H9 (cell line): ENCODE data around the gene ELOVL4. TPM values are rescaled to one million over a fixed set of nuclear protein-coding genes. Genes with fewer than 3 reads are reported as not detected.

Experiments
- DNase-seq: peaks from one replicate; pipeline ENCODE4 v3.0.0-alpha.2; 2017
- H2AFZ ChIP-seq: one replicate; pipeline ENCODE4 v1.6.1; 2013; ENCODE audit warnings: mild to moderate bottlenecking, low read length, control low read depth, moderate library complexity
- H2AK5ac ChIP-seq: 2 replicates; pipeline ENCODE4 v1.6.1; 2013; ENCODE audit warnings: low read length, control low read depth, mixed read lengths; ENCODE audit not compliant: insufficient read length
- H2BK120ac ChIP-seq: one replicate; pipeline ENCODE4 v1.6.1; 2013; ENCODE audit warnings: low read depth, mild to moderate bottlenecking, low read length, control low read depth, inconsistent platforms; ENCODE audit not compliant: poor library complexity, severe bottlenecking
- H2BK12ac ChIP-seq: 2 replicates; pipeline ENCODE4 v1.6.1; 2013; ENCODE audit warnings: low read length, control low read depth, mixed read lengths, low read depth; ENCODE audit not compliant: insufficient read length
- H2BK15ac ChIP-seq: 2 replicates; pipeline ENCODE4 v1.6.1; 2013; ENCODE audit warnings: low read depth, low read length, control low read depth
- H2BK20ac ChIP-seq: one replicate; pipeline ENCODE4 v1.6.1; 2013; ENCODE audit warnings: low read depth, mild to moderate bottlenecking, low read length, control low read depth, inconsistent platforms; ENCODE audit not compliant: poor library complexity, severe bottlenecking
- H2BK5ac ChIP-seq: 2 replicates; pipeline ENCODE4 v1.6.1; 2013; ENCODE audit warnings: low read length, control low read depth, mixed read lengths; ENCODE audit not compliant: insufficient read length
- H3K14ac ChIP-seq: 2 replicates; pipeline ENCODE4 v1.6.1; 2013; ENCODE audit warnings: low read length, control low read depth; ENCODE audit not compliant: insufficient read depth
- H3K18ac ChIP-seq: 2 replicates; pipeline ENCODE4 v1.6.1; 2013; ENCODE audit warnings: low read depth, mild to moderate bottlenecking, mixed read lengths, low read length, control low read depth; ENCODE audit not compliant: insufficient read length
- H3K23ac ChIP-seq: 2 replicates; pipeline ENCODE4 v1.6.1; 2013; ENCODE audit warnings: low read length, control low read depth, mixed read lengths, low read depth; ENCODE audit not compliant: insufficient read length
- H3K23me2 ChIP-seq: 2 replicates; pipeline ENCODE4 v1.6.1; 2013; ENCODE audit warnings: low read depth, mild to moderate bottlenecking, mixed read lengths, low read length, control low read depth; ENCODE audit not compliant: insufficient read length, poor library complexity, severe bottlenecking
- H3K27ac ChIP-seq: 2 replicates; pipeline ENCODE4 v1.5.1; 2013; ENCODE audit warnings: low read length, control low read depth, mixed read lengths, low read depth; ENCODE audit not compliant: insufficient read length
- H3K27me3 ChIP-seq: 2 replicates; pipeline ENCODE4 v1.6.1; 2013; ENCODE audit warnings: low read length, control low read depth, inconsistent platforms; ENCODE audit not compliant: insufficient read depth
- H3K4ac ChIP-seq: 2 replicates; pipeline ENCODE4 v1.6.1; 2013; ENCODE audit warnings: low read depth, mild to moderate bottlenecking, control low read depth, inconsistent platforms, low read length, moderate library complexity
- H3K4me1 ChIP-seq: 2 replicates; pipeline ENCODE4 v1.6.1; 2013; ENCODE audit warnings: low read length, control low read depth, inconsistent platforms; ENCODE audit not compliant: insufficient read depth
- H3K4me2 ChIP-seq: 2 replicates; pipeline ENCODE4 v1.6.1; 2013; ENCODE audit warnings: low read length, control low read depth, mixed read lengths; ENCODE audit not compliant: insufficient read length, insufficient read depth
- H3K56ac ChIP-seq: 2 replicates; pipeline ENCODE4 v1.6.1; 2013; ENCODE audit warnings: low read depth, mild to moderate bottlenecking, mixed read lengths, low read length, control low read depth; ENCODE audit not compliant: insufficient read length
- H3K79me1 ChIP-seq: 2 replicates; pipeline ENCODE4 v1.6.1; 2013; ENCODE audit warnings: low read depth, mild to moderate bottlenecking, moderate library complexity, low read length, control low read depth, inconsistent platforms; ENCODE audit not compliant: insufficient read depth, poor library complexity, severe bottlenecking
- H3K79me2 ChIP-seq: 2 replicates; pipeline ENCODE4 v1.6.1; 2013; ENCODE audit warnings: low read length, control low read depth, inconsistent platforms; ENCODE audit not compliant: insufficient read depth
- H3K9ac ChIP-seq: 2 replicates; pipeline ENCODE4 v1.6.1; 2013; ENCODE audit warnings: low read length, control low read depth, mixed read lengths; ENCODE audit not compliant: insufficient read length; ENCODE audit errors: extremely low read depth
- H3K9me3 ChIP-seq: one replicate; pipeline ENCODE4 v1.6.1; 2013; ENCODE audit warnings: low read depth, low read length, inconsistent platforms; ENCODE audit not compliant: control insufficient read depth
- H3T11ph ChIP-seq: one replicate; pipeline ENCODE4 v1.6.1; 2013; ENCODE audit warnings: mild to moderate bottlenecking, low read length, control low read depth, inconsistent platforms
- H4K20me1 ChIP-seq: one replicate; pipeline ENCODE4 v1.6.1; 2013; ENCODE audit not compliant: control insufficient read depth, insufficient read length, insufficient read depth
- H4K5ac ChIP-seq: 2 replicates; pipeline ENCODE4 v1.6.1; 2013; ENCODE audit warnings: low read depth, mild to moderate bottlenecking, mixed read lengths, low read length, control low read depth; ENCODE audit not compliant: insufficient read length
- H4K8ac ChIP-seq: replicated peaks from 2 replicates; pipeline ENCODE4 v1.6.1; 2013; ENCODE audit warnings: low read length, control low read depth, mixed read lengths, low read depth; ENCODE audit not compliant: insufficient read length
- H4K91ac ChIP-seq: 2 replicates; pipeline ENCODE4 v1.6.1; 2013; ENCODE audit warnings: low read depth, mild to moderate bottlenecking, moderate library complexity, mixed read lengths, low read length, control low read depth; ENCODE audit not compliant: insufficient read length
- H3K27ac Mint-ChIP-seq, 3 experiments: 2 replicates in 2 of 3; 3 replicates in 1 of 3; pipeline ENCODE4 v1.8.0; 2020 to 2021; ENCODE audit warnings: mixed read lengths in 3 of 3, mild to moderate bottlenecking in 1 of 3, moderate library complexity in 1 of 3
- H3K27me3 Mint-ChIP-seq: 2 replicates; pipeline ENCODE4 v1.8.0; 2021; ENCODE audit warnings: low read depth, mild to moderate bottlenecking, moderate library complexity, mixed read lengths
- H3K36me3 Mint-ChIP-seq, 3 experiments: 2 replicates in 2 of 3; 3 replicates in 1 of 3; pipeline ENCODE4 v1.8.0; 2020 to 2021; ENCODE audit warnings: low read depth in 3 of 3, mixed read lengths in 3 of 3; ENCODE audit not compliant: insufficient read depth in 1 of 3
- H3K4me1 Mint-ChIP-seq, 2 experiments: 2 replicates each; pipeline ENCODE4 v1.8.0; 2020; ENCODE audit warnings: mixed read lengths in 2 of 2
- H3K4me3 Mint-ChIP-seq, 2 experiments: 2 replicates in 1 of 2; 3 replicates in 1 of 2; pipeline ENCODE4 v1.8.0; 2020 to 2021; ENCODE audit warnings: mild to moderate bottlenecking in 2 of 2, mixed read lengths in 2 of 2, moderate library complexity in 1 of 2
- H3K9me3 Mint-ChIP-seq, 2 experiments: 2 replicates in 1 of 2; 3 replicates in 1 of 2; pipeline ENCODE4 v1.8.0; 2020; ENCODE audit warnings: mild to moderate bottlenecking in 2 of 2, mixed read lengths in 2 of 2, moderate library complexity in 1 of 2
- WGBS: extraction: QIAGEN DNeasy Blood & Tissue Kit; methylation state at CpG from one replicate; pipeline ENCODE4 v1.1.7; 2013; ENCODE audit warnings: missing lambda C conversion rate, low lambda C conversion rate, mixed read lengths; ENCODE audit not compliant: insufficient read length; ENCODE audit errors: extremely low coverage; 5-methylcytosine and 5-hydroxymethylcytosine counted together
- total RNA-seq: library from RNA; stranded (reverse); gene quantifications from 2 replicates; pipeline ENCODE4 v1.2.1, GENCODE V29; 2021
- TF ChIP-seq, protein P1 (sequence below): fragments of 200-600 bp; sonication (generic); conservative IDR thresholded peaks from 3 replicates; pipeline ENCODE4 v1.8.0; 2021; ENCODE audit warnings: antibody characterized with exemption, mild to moderate bottlenecking

ELOVL4 gene
- total RNA-seq, 1 experiment from 2014 or later: 10.1 TPM

GRCh38 chr6:79872986-79873385 lies 74.4 kb downstream of the ELOVL4 start:
- no peaks in the 10 kb centered on the region for H3K79me1 ChIP-seq
- H3K27me3 ChIP-seq: no peaks in the 10 kb centered on the region
- H3K4me3 Mint-ChIP-seq: no peak overlapping the region
- no peak overlapping the region for H3K14ac ChIP-seq
- no peak overlapping the region for H3T11ph ChIP-seq
- no peak for DNase-seq
- no peak overlapping the region for H3K27ac ChIP-seq
- no peaks in the 10 kb centered on the region for H4K20me1 ChIP-seq
- H2BK120ac ChIP-seq: no peak overlapping the region
- H2BK20ac ChIP-seq: no peak overlapping the region
- H4K91ac ChIP-seq: no peak overlapping the region
- no peak overlapping the region for H2BK5ac ChIP-seq
- peaks cover 4% of the 10 kb centered on the region for H3K27me3 Mint-ChIP-seq
- H3K4me1 ChIP-seq: no peaks in the 10 kb centered on the region
- no peak overlapping the region for H3K56ac ChIP-seq
- H3K27ac Mint-ChIP-seq: no peak overlapping the region
- no peak overlapping the region for H3K23ac ChIP-seq
- no peak overlapping the region for H4K8ac ChIP-seq
- no peak overlapping the region for H2BK15ac ChIP-seq
- no CpG with 5 or more reads among the region's 2 CpGs for WGBS
- no peak overlapping the region for H2AFZ ChIP-seq
- H3K9me3 ChIP-seq: no peaks in the 10 kb centered on the region
- no peak overlapping the region for H3K18ac ChIP-seq
- no peak overlapping the region for H3K4ac ChIP-seq
- H3K36me3 Mint-ChIP-seq: no peaks in the 10 kb centered on the region; a peak in 1 of 7 replicates
- no peak overlapping the region for H3K4me2 ChIP-seq
- no peaks in the 10 kb centered on the region for H3K9me3 Mint-ChIP-seq
- H4K5ac ChIP-seq: no peak overlapping the region
- TF ChIP-seq, protein P1, sequence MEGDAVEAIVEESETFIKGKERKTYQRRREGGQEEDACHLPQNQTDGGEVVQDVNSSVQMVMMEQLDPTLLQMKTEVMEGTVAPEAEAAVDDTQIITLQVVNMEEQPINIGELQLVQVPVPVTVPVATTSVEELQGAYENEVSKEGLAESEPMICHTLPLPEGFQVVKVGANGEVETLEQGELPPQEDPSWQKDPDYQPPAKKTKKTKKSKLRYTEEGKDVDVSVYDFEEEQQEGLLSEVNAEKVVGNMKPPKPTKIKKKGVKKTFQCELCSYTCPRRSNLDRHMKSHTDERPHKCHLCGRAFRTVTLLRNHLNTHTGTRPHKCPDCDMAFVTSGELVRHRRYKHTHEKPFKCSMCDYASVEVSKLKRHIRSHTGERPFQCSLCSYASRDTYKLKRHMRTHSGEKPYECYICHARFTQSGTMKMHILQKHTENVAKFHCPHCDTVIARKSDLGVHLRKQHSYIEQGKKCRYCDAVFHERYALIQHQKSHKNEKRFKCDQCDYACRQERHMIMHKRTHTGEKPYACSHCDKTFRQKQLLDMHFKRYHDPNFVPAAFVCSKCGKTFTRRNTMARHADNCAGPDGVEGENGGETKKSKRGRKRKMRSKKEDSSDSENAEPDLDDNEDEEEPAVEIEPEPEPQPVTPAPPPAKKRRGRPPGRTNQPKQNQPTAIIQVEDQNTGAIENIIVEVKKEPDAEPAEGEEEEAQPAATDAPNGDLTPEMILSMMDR: no peak
- H3K23me2 ChIP-seq: peaks cover 2% of the 10 kb centered on the region
- H2BK12ac ChIP-seq: no peak overlapping the region
- no peak overlapping the region for H2AK5ac ChIP-seq
- peaks cover 18 to 23% of the 10 kb centered on the region in 2 experiments for H3K4me1 Mint-ChIP-seq
- no peaks in the 10 kb centered on the region for H3K79me2 ChIP-seq
- no peak overlapping the region for H3K9ac ChIP-seq
